ENCODE measurements around the gene SH3RF3. TPM values are rescaled to one million over a fixed set of nuclear protein-coding genes. Genes with fewer than 3 reads are reported as not detected.
A peak's percentile ranks its signal among the peaks of the same experiment; 100 is the strongest.

The SH3RF3 gene
- total and polyA plus RNA-seq, 10 of the 15 experiments (the other 5 are each of a cell fraction or from before 2014, with no cell fraction given): 0.08 to 8.8 (median 2.3) TPM

DNA sequence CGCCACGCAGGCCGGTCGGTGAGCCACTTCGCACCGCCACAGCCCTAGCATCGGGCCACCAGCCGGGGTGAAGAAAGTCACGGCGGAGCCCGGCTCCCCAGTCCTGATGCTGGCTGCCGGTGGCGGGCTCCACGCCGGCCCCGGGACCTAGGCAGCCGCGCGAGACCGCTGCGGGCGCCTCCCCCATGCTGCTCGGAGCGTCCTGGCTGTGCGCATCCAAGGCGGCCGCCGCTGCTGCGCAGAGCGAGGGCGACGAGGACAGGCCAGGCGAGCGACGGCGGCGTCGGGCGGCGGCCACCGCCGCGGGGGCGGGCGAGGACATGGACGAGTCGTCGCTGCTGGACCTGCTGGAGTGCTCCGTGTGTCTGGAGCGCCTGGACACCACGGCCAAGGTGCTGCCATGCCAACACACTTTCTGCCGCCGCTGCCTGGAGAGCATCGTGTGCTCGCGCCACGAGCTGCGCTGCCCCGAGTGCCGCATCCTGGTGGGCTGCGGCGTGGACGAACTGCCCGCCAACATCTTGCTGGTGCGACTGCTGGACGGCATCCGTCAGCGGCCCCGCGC lies 433 bp downstream of the SH3RF3 start:
- intact Hi-C loops (cut with micrococcal nuclease; ENCODE audit: unreplicated experiment) (loop anchor here (2.0 to 5.0 kb wide), 3 partner anchors 89 to 268 kb away; no protein-coding TSS in a partner anchor), in situ Hi-C loops (cut with MboI) (no loop called here)
- ChIA-PET POLR2A (no interaction called here), SMC1A (ENCODE audit: uncharacterized antibody, unreplicated experiment) (interaction anchor here (1.1 to 3.8 kb wide), 6 partner anchors 69 to 385 kb away, joined by 3 to 44 read pairs (median 3); no protein-coding TSS in a partner anchor), CTCF (interaction anchor here (1.5 to 6.1 kb wide), 5 partner anchors 11 to 431 kb away, joined by 4 to 62 read pairs (median 8); no protein-coding TSS in a partner anchor), RAD21 (ENCODE audit: unreplicated experiment) (interaction anchor here (1.1 to 9.2 kb wide), 7 partner anchors 85 to 385 kb away, joined by 3 to 67 read pairs (median 9); no protein-coding TSS in a partner anchor)
- Histone ChIP-seq H3K4me2 (ENCODE audit: control insufficient read depth, insufficient read depth) (peak overlapping the region; percentile 70), H3K9ac (ENCODE audit: control insufficient read depth, insufficient read depth, low read length) (no peak overlapping the region; the same call in 1 of the 2 replicates), H3K36me3 (ENCODE audit: control insufficient read depth in 2 of 2, insufficient read depth in 2 of 2, low read length in 1 of 2) (no peaks in the 10 kb centered on the region; a peak in 1 of 4 replicates), H3K27me3 (replicated peaks in 1 of 2; ENCODE audit: control insufficient read depth in 2 of 2, insufficient read depth in 2 of 2, low read length in 1 of 2) (peaks cover 0 to 2% of the 10 kb centered on the region in 2 experiments; a peak in 3 of 4 replicates), H3K9me3 (replicated peaks; ENCODE audit: control insufficient read depth, insufficient read depth, low read length) (no peaks in the 10 kb centered on the region), H3K4me1 (ENCODE audit: control insufficient read depth, insufficient read depth, low read length) (no peaks in the 10 kb centered on the region; the same call in 1 of the 2 replicates), H3K27ac (ENCODE audit: control insufficient read depth, insufficient read depth) (no peak overlapping the region), H4K20me1 (ENCODE audit: control insufficient read depth, insufficient read depth) (no peaks in the 10 kb centered on the region), H3K79me2 (ENCODE audit: control insufficient read depth, insufficient read depth, low read length) (peaks cover 8% of the 10 kb centered on the region), H2AFZ (ENCODE audit: control insufficient read depth, low read depth, low read length) (no peak overlapping the region), H3K4me3 (0 out of 2 replicates have a peak overlapping the region, but pooled peaks have one; percentile 45)
- peak; percentile 41 for FAIRE-seq
- peak; percentile 20; the same call in 1 of the 2 replicates for TF ChIP-seq LARP7 (IDR thresholded peaks at IDR 0.05)
- TF ChIP-seq CEBPB (IDR thresholded peaks at IDR 0.05; ENCODE audit: borderline replicate concordance in 1 of 2, low read depth in 2 of 2, low read length in 2 of 2): no peak
- TF ChIP-seq SUZ12 (IDR thresholded peaks at IDR 0.05; ENCODE audit: unreplicated experiment): peak; percentile 56
- TF ChIP-seq NR2F1 (conservative IDR thresholded peaks at IDR 0.05): no peak
- TF ChIP-seq DPF2 (IDR thresholded peaks at IDR 0.05): peak; percentile 2; the same call in 1 of the 2 replicates
- TF ChIP-seq TBL1XR1 (IDR thresholded peaks at IDR 0.05; ENCODE audit: low read depth, low read length): no peak
- TF ChIP-seq ASH2L (IDR thresholded peaks at IDR 0.05; ENCODE audit: borderline replicate concordance, low read depth): no peak
- BruUV-seq (replicated peaks): no TSS peak
- ATAC-seq: peak; percentile 51
- no peak for DNase-seq (ENCODE audit: low read depth, low spot score)
- WGBS (ENCODE audit: insufficient coverage, insufficient replicate concordance, low lambda C conversion rate, missing lambda C conversion rate): under 1% methylated on average over 54 of the region's 70 CpGs

Measured in GM12878 (cell line).